ENCODE data around the gene RPL18.
"Not testable (repeated sequence)": the region's sequence is repeated elsewhere in the genome, so short reads cannot be mapped to it uniquely, and the experiment has no call there.

RPL18 gene

DNA sequence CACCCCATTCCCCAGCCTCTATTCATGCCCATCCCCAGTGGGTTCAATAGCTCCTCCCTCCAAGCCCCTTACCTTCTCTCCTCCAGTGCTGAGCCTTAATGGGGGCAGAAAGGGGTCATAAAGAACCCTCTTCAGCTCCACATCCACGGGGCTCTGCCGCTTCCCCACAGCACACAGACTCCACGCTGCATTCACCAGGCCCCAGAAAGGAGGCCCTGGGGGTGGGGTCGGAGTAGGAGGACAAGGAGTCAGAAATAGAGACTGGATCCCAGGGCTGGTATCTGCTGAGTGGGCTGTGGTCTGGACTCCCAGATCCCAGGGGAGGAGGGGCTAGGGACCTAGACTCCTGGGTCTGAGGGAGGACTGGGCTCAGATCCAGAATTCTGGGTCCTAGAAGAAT lies 25.4 kb upstream of the RPL18 start:
- no peak for DNase-seq

DNA sequence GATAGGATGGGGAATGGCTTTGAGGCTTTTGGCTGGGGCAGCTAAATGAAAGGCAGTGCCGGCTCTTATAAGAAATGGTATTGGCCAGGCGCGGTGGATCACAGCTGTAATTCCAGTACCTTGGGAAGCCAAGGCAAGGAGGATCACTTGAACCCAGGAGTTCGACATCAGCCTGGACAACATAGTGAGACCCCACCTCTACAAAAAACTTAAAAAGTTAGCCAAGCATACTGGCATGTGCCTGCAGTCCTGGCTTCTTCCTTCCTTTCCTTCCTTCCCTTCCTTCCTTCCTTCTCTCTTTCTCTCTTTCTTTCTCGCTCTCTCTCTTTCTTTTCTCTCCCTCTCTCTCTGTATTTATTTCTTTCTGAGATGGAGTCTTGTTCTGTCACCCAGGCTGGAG lies 23.9 kb upstream of the RPL18 start:
- no peak for DNase-seq

DNA sequence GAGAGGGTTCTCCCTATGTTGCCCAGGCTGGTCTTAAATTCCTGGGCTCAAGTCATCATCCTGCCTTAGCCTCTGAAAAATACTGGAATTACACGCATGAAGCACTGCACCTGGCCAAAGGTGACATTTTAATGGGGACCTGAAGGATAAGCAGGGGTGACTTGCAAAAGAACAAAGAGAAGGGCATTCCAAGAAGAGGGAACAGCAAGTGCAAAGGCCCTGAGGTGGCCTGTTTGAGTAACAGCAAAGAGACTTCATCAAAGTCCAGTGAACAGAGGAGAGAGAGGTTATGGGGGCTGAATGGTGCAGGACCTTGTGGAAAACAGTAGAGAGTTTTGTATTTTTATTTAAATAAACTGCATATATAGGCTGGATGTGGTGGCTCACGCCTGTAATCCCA lies 22.9 kb upstream of the RPL18 start:
- DNase-seq = no peak

DNA sequence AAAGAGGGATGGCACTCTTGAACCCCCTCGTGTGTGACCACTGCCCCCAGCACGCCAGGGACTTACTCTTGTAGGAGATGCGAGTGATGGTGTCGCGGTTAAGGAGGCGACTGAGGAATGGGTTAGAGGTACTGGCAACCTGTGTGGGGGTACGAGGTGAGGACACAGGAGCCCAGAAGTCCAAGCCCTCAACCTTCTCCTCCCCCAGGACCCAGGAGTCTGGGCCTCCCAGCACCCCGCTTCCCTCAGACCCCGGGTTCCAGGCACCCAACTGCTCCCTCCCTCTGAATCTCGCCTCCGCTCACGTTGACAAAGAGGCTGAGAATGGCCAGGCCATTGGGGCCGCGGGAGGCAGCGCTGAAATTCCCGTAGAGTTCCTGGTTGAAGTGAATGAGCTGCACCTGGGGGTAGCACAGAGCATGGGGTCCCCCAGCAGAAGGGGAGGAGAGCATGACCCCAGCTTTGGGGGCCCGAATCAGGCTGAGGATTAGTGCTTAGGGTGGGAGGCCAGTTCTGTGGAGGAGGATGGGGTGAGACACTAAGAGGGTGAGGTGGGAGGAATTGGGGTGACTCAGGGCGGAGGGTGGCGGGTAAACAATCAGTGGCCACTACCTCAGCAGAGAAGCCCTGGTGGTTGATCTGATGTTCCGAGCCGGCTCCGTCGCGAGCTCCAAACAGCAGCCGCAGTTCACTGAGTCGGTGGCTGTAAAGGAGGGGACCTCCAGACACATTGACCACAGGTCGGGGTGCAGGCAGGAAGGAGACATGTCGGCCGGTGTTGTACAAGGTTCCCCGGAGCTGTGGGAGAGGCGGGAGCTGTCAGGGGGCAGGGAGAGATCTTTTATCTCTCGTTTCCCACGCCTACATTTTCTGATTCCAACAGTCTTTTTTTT lies 20.8 kb upstream of the RPL18 start:
- DNase-seq = no peak

DNA sequence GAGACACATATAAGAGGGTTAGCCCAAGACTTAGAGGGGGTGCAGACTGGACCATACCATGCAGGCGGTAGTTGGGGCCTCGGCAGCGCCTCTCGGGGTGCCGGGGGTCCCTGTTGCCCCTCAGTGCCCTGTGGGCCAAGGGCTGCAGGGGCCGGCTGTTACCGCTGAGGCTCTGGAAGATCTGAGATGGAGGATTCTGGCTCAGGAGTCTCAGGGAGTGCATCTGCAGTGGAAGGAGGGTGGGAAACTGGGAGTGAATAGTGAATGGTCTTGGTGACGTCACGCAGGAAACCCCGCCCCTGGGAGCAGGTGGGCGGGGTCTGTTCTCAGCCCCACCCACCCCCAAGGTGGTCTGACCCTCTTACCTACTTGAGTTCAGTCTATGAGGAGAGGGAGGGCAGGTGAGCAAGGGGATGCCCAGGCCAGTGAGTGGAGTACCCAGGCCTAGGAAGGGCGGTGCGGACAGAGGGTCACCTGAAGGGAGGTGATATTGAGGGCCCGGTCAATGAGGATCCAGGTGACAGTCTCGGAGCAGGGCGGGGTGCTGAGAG lies 19.9 kb upstream of the RPL18 start:
- no peak for DNase-seq

DNA sequence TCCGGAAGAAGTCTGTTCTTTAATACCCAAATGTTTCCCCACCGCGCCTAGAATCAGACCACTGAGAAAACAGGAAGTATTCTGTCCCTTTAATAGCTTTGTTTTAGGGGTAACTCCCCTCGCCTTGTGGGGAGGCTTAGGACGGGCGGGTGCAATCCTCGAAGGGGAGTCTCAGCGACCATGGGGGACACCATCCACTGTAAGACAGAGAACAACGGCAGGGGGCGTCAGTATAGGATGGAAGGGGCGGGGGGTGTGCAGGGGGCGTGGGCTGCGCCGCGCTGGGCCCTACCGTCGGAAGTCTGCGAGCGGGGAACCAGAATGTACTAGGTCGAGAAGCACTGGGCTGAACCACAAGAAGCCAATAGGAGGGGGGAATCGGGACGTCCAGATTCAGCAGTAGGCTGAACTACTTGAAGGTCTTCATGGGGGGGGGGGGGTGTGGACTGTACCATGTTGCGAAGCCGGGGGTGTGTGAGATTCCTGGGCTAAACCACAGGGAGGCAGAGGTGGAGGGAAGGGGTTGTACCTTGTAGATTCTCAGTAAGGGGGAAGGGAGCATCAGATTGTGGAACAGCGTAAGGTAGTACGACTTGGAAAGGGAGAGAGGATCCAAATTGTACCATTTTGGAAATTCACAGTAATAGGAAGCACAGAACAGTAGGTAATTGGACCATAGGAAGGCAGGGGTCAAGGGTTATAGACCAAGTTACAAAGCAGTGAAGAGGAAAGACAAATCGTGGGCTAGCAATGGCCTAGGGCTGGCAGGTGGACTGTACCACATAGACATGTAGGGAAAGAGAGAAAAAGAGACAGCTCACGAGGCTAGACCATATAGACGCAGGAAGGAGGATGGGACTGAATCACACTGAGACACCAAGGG lies 19.2 kb upstream of the RPL18 start:
- peak; percentile 90 for DNase-seq

DNA sequence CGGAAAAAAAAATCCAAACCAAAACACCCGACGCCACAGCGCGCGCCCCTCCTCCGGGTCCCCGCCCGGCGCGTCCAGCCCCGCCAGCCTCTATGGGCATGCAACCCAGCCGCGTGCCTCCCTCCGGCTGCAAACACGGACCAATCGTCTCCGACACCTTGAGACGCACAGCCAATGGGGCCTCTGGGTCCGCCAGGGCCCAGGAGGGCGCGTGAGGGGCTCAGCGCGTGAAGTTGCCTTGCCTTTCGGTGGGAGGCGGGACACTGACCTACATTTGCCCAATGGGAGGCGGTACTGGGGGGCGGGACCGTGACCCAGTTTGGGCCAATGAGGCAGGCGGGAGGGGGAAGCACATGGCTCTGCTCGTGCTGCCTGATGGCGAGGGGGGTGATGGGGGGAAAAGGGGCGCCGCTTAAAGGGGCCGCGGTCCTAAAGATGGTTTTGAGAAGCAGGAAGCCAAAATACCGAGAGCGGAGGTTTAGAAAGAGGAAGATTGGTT lies 18.5 kb upstream of the RPL18 start:
- DNase-seq = peak; percentile 97

DNA sequence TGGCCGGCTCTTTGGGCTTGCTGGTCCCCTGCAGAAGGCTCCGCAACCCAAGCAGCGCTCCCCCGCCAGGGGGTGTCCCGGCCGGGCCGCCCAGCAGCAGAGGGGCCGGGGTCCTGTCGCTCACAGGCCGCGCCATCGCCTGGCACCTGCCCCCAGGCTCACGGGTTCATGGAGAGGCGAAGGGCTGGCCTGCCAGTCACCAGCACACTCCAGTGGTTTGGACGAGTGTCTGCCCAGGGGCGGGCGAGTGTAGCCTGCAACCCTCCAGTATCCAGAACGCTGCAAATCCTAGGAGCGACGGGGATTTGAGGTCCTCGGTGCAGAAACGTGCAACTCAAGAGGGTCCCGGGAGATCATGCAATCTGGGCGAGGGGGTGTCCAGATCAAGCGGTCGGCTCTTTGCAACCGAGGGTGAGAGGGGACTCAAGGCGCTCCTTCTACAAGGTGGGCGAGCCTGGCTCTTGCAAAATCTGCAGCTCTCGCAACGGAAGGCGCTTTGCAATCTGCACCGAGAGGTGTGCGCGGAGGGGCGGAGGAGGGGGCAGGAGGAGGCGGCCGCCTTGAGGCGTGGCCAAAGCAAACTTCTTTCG lies 18.0 kb upstream of the RPL18 start, which contains the start of gene DBP:
Gene DBP (minus strand): TSS at position 521 of the 590 bp plus-strand sequence. CDS start 385 bp downstream, at position 136.
- DNase-seq = no peak

DNA sequence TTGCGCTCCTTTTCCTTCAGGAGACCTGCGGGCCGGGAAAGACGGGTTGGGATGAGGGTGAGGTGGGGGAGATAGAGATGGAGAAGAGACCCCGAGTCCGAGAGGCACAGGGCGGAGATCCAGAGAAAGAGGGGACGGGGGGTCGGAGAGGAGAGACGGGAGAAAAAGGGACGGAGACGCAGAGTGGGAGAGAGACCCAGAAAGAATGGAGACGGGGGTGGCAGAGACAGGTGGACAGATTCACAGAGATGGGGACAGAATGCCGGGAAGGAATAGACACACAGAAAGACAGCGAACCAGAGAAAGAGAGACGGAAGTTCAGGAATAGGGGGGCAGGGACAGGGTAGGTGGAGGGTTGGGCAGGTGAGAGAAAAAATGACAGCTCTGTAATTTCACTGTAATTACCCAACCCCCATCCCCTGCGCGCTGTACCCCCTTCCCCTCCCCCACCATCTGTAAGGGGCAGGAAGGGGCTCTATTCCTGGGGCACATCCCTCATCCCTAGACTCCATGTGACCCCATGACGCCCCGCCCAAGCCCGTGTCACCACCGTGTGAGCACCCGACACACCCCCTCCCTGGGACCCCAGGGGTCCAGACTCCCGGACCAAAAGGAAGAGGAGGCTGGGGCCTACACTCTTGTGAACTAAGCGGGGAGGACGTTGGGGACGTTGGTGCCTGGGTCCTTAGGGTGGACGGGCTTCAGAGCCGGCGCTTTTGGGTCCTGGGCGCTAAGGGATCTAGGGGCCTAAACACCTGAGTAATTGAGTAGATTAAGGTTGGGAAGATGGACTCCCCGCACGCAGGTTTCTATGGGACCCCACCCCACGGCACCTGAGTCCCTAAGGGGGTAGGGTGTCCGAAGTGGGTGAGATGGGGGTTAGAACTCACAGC lies 17.2 kb upstream of the RPL18 start:
- DNase-seq = peak; percentile 31

DNA sequence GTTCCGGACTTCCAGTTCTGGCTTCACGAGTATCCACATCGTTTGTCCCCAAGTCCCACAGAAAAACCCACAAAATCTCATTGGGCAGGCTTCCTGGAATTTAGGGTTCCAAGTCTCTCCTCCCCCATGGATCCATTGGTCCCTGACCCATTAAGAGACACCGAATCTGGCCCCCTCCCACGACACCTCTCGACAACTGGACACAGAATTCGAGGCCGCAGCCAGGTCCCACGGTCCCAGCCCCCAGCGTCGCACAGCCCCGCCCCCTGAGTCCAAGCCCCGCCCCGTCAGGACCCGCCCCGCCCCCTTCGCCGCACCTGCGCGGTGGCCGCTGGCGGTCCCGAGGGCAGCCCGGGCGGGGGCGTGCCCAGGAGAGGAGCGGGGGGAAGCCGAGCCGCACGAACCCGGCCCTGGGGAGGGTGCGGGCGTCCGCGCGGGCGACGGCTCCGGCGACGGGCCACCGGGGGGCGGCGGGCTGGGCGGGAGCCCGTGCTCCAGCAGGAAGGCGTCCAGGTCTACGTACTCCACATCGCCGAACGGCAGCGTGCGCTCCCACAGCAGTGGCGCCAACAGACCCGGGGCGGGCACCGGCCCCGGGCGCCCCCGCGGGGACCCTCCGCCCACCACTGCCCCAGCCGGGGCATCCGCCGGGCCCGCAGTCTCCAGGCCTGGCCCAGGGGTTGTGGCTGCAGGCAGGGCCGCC lies 16.4 kb upstream of the RPL18 start:
- no peak for DNase-seq

DNA sequence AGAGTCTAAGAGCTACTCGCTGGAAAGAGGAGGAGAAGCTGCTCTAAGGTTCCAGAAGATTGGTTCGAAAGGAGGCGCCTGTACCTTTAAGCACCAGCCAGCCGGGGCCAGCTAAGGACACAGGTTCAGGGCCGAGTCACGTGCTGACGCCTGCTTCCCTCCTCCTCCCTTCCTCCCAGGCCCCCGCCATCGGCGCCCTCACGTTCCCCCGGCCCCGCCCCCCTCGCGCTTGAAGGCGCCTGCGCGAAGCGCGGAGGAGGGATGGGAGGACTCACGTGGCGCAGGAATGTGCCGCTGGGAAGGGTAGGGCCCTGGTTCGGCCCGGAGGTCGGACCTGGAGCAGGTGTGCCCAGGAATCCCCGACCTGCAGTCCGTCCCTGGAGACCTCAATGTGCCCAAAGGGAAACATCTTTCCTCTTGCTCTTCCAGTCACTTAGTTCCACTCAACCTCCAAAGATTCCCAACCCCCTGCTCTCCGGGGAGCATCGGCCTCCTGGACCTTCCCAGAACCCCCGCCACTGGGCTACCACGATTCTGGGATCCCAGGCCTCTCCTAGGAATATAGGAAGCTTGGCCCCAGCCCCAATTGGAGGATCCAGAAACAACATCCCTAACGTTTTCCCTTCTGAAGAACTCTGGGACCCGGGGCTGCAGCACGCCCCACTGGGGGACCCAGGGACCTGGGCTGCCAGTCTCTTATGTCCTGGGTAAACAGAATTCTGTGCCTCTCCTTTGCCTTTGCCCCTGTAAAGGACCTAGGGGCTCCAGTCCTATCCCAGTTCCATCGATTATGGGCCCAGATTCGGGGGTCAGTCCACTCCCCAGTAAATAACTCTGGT lies 15.7 kb upstream of the RPL18 start:
- peak; percentile 97 for DNase-seq

DNA sequence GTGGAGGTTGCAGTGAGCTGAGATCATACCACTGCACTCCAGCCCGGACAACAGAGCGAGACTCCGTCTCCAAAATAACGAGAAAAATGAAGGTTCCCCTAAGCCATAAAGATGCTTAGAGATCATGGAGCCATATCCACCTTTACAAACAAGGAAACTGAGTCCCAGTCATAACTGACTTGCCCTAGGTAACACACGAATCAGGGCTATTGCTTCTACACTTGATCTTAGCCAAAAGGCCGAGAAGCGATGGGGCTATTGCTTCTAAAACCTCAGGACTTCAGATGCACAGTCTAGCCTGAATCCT lies 15.0 kb upstream of the RPL18 start:
- DNase-seq = no peak

DNA sequence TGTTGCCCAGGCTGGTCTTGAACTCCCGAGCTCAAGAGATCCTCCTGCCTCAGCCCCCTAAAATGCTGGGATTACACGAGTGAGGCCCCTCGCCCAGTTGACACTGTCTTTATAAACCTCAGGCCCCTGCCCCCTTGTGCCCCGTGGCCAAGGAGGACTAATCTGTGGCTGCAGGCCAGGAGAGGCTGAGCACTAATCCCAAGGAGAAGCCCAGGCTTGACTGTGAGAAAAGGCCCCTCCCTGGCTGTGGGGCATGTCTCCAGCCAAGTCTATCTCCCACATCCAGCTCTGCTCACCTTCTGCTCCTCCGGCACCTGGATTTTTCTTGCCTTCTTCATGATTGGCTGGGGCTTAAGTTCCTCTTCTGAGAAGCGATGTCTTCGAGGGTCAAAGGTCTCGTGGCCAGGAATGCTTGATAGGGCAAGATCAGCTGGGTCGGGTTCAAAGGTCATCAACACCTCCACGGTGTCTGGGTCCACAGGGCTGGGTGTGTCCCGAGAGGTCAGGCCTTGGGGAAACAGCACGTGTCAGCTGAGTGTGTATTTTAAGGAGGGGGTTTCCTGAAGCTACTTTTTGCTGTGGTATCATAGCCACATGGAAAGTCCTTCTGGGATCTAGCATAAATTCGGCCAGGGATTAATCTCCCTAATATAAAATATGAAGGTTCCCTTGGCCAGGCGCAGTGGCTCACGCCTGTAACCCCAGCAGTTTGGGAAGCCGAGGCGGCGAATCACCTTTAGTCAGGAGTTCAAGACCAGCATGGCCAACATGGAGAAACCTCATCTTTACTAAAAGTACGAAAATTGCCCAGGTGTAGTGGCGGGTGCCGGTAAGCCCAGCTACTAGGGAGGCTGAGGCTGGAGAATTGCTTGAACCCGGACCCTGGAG lies 14.4 kb upstream of the RPL18 start:
- DNase-seq = no peak

DNA sequence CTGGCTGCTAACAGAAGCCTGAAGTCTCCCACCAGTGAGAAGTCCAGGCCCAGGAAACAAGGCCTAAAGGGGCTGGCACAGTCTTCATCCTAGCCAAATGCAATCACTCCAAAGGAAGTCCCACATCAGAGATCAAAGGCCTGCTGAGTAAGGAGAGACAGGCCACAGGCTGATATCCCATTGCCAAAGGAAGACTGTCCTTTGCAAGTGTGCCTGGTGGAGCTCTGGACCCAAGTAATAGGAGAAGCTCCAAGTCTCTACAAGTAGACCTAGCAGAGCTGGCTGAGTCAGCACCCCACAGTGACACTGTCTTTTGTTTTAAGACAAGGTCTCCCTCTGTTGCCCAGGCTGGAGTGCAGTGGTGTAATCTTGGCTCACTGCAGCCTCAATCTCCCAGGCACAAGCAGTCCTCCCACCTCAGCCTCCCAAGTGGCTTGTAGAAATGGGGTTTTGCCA lies 13.7 kb upstream of the RPL18 start:
- DNase-seq = no peak

DNA sequence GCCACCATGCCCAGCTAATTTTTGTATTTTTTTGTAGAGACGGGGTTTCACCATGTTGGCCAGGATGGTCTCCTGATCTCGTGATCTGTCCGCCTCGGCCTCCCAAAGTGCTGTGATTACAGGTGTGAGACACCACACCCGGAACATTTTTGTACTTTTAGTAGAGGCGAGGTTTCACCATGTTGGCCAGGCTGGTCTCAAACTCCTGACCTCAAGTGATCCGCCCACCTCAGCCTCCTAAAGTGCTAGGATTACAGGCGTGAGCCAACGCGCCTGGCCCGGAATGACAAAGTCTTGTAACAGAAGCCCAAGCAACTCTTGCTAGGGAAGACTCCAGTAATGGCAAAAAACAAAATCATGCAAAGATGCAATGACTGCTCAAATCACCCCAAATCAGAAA lies 13.3 kb upstream of the RPL18 start:
- not testable (repeated sequence) for DNase-seq

DNA sequence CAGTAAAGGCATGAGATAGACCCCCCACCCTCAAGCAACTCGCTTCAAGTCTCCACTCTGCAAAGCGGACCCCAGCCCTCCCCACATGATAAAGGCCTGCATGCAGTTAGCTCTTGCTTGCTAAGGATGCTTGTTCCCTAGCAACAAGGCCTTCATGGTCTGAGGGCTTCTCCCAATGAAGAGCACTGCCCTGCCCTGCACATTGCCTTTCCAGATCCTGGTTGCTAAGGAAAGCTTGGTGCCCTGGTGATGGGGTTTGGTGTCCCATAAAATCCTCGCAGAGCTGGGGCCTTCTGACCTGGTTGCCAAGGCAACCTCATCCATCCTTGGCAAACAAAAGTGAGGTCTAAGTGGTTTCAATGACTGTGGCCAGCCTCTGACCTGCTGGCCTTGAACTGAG lies 12.2 kb upstream of the RPL18 start:
- no peak for DNase-seq

DNA sequence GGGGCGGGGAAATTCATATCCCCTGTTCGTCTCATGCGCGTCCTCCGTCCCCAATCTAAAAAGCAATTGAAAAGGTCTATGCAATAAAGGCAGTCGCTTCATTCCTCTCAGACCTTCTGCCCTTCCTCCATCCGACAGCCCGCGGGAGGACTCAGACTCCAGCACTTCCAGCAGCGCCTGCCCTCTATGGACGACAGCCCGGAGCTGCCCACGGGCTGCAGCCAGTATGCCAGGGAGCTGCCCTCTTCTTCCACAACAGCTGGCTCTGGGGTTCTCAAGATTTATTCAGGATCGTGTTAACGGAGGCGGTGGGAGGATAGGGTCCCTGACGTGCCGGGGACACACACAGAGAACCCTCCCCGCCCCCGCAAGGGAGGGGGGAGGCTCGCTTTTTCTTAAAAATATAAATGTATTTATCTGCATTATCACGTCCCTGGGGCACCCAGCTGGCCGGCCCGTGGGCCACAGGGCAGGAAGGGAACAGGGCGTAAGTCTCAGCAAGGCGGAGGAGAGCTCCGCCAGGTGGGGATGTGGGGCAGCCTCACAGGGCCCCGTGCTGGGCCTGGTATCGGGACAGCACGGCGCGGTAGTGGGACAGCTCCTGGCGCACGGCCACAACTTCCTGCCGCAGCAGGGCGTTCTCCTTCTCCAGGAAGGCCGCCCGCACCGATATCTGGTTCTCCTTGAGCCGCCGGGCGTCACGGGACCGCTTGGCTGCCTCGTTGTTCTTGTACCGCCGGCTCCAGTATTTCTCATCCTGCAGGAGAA lies 11.5 kb upstream of the RPL18 start:
- DNase-seq = no peak

DNA sequence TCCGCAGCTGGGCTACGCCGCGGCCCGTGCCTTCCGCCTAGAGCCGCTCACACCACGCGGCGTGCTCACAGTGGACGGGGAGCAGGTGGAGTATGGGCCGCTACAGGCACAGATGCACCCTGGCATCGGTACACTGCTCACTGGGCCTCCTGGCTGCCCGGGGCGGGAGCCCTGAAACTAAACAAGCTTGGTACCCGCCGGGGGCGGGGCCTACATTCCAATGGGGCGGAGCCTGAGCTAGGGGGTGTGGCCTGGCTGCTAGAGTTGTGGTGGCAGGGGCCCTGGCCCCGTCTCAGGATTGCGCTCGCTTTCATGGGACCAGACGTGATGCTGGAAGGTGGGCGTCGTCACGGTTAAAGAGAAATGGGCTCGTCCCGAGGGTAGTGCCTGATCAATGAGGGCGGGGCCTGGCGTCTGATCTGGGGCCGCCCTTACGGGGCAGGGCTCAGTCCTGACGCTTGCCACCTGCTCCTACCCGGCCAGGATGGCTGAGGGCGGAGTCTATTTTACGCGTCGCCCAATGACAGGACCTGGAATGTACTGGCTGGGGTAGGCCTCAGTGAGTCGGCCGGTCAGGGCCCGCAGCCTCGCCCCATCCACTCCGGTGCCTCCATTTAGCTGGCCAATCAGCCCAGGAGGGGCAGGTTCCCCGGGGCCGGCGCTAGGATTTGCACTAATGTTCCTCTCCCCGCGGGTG lies 10.8 kb upstream of the RPL18 start:
- no peak for DNase-seq

Measured in NCI-H1694 (cell line).